NK-92 (cell line): ENCODE results near the gene RGS8.

ENCODE experiments used
- DNase-seq: peaks from one replicate; lab custom pipeline; 2025; ENCODE audit not compliant: unreplicated experiment; lab: John Stamatoyannopoulos, UW

The RGS8 gene, protein sequence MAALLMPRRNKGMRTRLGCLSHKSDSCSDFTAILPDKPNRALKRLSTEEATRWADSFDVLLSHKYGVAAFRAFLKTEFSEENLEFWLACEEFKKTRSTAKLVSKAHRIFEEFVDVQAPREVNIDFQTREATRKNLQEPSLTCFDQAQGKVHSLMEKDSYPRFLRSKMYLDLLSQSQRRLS

DNA sequence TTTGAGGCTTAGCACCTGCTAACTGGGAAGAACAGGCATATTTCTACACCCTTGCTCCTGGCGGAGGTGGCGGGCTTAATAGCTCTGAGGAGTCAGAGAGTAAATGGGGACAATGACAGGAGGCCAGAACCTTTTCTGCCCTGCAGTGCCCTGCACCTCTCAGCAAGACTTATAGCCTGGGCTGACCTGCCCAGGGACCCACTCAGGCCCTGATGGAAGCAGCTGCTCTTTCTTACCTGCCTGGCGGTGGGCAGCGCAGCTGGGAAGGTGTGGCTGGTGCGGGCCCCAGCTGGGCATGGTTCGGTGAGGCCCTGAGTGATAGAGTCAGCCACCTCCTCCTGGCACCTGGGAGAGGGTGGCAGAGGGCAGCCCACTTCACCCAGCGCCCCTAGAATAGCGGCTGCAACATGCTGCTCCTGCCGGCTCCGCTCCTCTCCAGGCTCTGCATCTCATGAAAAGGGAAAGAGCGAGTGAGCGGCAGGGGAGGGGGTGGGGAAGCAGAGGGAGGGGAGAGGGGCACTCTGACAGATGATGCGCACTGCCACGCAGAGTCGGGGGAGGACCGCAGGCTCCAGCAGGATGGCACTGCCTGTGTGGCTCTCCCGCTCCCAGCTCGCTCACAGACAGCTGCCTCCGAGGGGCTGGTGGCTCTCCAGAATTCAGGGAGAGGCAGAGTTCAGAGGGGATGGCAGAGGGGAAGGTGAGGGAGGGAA is at the start of gene RGS8:
RGS8 (minus strand) TSS at position 472 of the 713 bp plus-strand sequence. CDS start 14,938 bp downstream, outside the sequence.
- no peak for DNase-seq

DNA sequence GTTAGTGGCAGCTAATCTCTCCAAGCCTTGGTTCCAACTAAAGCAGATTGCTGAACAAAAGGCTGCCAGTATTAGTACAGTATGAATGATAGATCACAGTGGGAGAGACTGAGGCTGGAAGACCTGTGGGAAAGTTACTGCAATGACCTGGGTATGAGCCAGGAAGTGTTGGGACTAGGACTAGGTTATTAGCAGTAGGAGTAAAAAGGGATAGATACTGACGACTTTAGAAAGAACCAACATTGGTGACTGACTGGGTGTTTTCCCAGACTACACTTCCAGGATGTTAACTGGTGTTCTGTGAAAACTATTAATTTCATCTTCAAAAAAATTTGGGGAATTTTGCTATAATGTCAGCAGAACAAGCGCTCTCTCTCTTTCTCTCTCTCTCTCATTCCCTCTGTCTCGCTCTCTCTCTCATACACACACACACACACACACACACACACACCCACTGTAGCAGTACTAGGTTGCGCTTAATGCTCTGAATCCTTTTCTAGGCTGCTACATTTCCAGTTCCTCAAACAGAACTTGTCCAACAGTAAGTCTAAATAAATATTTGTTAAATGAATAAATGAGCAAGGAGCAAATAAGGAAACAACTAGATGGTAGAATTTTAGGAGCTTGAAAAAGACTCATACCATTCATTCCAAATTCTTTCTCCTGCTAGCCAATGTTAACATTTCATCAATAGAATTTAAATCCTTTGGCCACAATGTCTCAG is 47.6 kb upstream of the RGS8 start:
- no peak for DNase-seq

DNA sequence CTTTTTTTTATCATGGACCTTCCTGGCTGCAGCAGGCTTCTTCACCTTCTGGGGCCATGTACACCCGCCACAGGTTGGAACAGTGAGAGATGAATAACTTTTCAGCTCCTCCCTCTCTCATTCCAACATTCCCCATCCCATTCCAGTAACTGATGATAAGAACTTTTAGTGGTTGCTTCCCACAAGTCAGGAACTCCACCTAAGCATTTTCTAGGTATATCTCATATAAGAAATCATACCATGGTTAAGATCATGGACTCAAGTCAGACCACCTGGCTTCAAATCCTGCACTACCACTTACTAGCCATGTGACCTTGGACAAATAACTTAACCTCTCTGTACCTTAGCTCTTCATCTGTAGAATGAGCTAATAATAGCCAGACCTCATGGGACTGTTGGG is 42.5 kb upstream of the RGS8 start:
- DNase-seq, result no peak

DNA sequence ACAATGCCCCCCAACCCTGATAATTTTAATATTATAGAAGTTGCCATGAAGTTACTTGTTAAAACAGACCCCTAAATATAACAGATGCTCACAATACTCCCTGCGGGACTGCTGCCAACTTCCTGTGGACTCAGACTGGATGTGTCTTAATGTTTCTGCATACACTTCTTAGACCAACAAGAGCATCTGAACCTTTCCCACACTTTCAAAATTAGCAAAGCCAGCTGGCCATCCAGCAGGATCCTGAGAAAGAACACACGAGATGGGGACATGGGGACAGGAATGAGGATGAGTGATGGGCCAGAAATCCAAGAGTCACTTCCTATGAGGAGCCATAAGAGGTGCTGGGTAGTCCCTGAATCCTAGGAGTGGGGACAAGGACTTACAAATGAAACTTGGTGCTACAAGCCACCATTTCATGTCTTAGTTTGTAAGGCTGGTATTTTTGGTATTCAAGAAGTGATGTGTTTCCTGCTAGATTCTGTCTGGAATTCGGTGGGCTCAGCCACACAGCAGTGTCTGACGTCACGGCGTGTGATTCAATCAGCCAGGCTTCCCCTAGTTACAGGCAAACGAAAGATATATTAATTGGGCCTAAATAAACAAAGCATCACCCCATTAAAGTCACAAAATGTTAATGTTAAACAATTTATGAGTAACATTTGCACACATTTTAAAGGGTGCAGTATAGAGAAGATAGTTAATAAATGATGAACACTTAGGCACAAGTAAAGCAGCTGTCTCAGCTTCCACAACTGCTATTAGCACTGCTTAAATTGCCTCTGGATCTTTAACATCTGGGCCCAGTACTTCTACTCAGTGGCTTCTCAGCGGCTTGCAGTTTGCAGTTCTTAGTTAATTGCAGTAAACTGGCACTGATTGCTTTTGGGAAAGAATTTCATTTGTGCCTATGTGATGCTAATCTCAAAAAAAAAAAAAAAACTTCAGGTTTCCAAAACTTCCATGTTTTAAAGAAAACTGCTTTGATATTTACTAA is 41.2 kb upstream of the RGS8 start:
- DNase-seq, result no peak

DNA sequence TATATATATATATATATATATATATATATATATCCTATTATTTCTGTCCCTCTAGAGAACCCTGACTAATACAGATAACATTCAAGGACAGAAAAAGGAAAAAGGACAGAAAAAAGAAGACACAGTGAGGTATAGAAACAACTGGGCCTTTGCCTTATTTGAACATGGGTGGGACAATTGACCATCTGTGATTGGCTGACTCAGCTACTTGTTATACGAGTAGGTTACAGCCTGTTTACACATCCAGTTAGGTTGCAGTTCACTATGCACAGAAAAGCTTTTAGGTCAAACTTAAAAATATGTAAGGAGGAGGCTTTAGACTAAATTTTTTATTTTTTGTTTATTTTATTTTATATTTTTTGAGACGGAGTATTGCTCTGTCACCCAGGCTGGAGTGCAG is 39.8 kb upstream of the RGS8 start:
- no peak for DNase-seq

DNA sequence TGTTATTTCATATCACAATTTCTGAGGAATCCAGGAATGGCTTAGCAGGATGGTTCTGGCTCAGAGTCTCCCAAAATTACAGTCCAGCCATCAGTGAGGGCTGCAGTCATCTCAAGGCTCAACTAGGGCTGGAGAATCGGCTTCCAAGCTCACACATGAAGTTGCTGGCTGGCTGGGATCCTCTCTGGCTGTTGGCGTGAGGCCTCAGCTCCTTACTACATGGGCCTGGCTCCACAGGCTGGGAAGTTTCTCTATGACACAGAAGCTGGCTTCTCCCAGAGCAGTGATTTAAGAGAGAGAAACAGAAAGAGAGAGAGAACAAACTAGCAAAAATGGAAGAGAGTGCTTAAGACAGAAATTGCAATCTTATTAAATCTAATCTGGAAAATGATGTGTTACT is 38.8 kb upstream of the RGS8 start:
- no peak for DNase-seq

DNA sequence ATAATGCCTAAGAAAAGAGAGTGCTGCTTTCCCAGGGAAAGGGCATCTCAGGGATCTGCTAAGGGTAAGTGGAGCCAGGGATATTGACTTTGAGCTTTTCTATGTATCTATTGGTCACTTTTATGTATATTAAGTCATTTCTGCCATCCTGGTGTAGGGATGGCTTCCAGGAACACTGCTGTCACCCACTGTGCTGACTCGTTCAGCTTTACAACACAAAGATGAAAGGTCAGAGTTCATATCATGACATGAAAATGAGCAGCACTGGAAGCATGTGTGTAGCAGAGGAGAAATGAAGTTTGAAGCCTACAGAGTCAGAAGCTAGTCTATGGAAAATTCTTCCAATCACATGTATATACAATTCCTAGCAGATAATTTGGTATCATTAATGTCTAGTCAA is 37.1 kb upstream of the RGS8 start:
- no peak for DNase-seq

DNA sequence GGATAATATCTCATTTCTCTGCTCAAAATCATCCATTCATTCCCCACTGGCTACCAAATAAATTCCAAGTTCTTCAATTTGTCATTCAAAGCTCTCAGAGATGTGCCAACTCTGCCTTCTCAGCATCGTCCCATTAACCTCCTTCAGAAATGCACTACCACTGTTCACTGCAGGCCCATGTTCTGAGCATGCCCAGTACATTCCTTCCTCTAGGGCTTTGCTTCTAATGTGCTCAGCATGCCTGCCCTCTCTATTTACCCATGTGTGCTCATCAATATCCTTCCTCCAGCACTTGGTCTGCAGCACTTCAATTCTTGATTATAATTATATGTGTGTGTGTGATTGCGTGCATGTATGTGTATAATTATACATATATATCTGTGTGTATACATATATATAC is 36.1 kb upstream of the RGS8 start:
- no peak for DNase-seq

DNA sequence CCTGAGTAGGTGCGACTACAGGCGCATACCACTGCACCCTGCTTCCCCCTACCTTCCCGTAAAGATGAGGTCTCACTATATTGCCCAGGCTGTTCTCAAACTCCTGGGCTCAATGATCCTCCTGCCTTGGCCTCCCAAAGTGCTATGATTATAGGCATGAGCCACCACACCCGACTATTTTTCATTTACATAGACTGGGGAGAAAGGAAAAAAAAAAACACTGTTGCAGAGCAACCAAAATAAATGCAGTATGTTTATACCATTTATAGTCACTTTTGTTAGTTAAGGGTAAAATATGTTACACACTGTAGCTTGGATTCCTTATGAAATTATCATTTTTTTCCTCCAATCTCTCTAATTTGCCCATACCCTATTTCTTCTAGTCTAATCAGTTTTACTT is 35.2 kb upstream of the RGS8 start:
- no peak for DNase-seq

DNA sequence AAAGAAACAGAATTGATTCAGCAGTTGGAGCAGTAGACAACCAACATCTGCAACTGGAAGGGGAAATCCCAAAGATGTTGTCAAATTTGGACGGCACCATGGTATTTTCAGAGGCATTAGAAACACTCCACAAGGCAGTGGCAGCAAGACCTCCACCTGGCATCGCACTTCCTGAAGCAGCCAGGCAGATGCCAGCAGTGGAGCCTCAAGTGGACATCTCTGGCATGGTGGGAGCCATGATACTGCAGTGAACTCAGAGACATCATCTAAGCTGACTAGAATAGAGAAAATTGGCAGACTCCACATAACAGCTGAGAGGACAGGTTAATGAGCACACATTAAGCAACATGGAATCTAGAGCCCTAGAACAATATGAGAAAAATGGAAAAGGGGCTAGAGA is 33.9 kb upstream of the RGS8 start:
- DNase-seq, result no peak

DNA sequence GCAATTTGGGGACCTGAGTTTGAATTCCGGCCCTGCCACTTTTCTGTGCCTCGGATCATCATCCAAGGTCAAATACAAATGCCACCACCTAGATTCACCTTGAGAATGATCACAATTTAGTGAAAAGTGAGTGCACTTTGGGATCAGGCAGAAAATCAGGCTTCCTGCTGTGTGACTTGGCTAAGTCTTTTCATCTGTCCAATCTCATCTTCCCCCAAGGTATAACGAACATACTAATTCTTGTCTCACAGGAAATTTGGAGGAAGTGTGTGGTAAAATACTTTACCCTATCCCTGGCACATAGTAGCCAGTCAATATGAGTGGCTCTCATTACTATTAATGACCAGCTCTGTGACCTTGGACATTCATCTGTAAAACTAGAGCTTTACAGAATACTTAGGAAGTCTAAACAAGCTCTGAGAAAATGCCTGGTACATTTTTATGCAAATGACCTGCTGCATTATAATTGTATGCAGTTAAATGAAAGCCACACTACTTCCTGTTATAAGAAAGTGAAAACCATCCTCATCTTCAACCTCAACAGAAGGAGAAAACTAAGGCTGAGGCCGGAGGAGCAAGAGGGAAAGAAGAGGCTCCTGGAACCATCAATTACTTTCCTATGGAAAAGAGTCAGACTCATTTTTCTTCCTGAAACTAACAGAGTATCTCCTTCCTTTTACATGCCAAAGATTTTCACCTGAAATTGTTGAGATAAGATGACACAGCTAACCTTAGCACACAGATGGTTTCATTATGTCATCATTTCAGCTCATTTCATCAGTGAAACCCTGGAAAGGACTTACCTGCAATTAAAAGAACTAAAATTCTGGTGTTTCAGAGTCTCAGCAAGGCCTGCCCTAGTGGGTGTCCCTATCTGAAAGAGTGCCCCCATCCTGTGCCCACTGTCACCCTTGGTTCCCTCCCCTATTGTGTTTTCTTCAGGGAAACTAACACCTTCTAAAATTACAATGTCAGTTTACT is 32.6 kb upstream of the RGS8 start:
- DNase-seq, result no peak

DNA sequence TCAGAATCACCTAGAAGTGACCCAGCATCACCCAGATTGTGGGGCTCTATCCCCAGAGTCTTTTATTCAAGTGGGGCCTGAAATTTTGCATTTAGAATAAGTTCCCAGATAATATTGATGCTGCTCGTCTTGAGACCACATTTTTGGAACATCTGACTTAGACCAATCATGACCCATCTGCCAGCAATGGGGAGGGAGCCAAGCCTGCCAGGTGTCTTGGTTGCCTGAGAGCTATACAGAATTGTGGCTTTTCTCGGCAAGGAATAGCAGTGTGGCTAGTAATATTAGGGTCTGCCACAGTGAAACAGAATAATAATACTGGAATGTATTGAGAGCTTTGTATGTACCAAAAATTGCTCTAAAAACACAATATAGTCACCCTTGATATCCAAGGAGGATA is 31.1 kb upstream of the RGS8 start:
- no peak for DNase-seq

DNA sequence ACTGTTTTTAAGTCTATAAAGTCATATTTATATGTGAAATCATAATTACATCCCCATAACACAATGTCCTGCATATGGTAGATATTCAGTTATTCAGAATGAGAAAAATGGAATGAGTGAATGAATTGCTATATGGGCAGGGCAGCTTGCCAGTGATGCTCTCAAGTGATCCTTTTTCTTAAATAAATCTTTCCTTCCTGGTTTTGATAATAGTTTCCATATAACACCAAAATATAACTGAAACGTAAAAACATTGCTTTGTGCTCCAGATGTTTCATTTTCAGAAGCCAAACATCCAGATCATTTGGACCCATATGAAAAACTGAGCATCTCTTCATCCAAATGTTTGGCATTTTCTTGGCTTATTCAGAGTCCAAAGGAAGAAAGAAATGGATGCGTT is 30.2 kb upstream of the RGS8 start:
- no peak for DNase-seq

DNA sequence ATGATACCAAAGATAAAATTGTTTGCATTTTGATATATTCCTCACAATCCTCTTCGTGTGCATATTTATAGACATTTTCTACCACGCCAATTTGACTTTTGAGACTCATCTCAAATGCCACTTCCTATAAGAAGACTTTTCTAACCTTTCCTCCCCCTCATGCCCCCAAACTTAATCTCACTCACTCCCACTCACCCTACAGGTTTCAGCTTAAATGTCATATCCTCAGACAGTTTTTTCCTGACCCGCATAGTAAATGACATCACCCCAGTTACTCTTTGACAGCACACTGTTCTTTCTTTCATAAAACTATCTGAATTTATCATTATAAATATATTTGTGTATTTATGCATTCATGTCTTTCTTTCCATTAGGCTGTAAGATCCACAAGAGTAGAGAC is 29.6 kb upstream of the RGS8 start:
- DNase-seq, result no peak

DNA sequence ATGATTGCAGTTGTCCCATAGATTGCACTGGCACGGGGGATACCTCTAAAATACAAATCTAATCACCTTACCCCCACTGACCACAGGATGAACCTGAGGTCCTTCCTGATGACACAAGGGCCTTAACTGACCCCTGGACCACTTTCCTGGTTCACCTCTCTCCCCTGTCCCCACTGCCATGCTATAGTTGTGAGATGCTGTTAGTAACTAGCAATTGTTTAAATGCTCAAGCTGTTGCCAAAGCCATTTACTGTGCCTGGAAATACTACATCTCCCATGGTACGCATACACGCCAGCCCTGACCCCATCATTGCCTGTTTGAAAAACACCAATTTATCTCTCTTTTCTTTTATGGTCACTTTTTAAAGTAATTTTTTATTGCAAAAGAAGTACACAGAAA is 29.1 kb upstream of the RGS8 start:
- DNase-seq, result no peak

DNA sequence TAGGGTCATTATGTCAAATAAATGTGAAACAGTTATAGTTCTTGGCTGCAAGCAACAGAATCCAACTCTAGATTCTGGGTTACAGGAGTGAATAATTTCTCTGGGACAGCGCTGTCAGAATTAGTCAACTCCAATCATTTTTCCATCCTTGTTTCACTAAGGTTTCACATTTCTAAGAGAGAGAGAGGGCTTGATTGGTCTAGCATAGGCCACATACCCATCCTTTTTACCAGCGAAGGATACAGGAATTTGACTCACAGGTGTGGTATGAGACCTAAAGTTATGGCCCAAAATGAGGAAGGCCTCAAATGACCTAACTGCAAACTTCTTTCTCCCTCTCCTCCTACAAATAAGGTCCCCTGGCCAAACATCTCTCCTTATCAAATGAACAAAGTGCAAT is 25.5 kb upstream of the RGS8 start:
- no peak for DNase-seq

DNA sequence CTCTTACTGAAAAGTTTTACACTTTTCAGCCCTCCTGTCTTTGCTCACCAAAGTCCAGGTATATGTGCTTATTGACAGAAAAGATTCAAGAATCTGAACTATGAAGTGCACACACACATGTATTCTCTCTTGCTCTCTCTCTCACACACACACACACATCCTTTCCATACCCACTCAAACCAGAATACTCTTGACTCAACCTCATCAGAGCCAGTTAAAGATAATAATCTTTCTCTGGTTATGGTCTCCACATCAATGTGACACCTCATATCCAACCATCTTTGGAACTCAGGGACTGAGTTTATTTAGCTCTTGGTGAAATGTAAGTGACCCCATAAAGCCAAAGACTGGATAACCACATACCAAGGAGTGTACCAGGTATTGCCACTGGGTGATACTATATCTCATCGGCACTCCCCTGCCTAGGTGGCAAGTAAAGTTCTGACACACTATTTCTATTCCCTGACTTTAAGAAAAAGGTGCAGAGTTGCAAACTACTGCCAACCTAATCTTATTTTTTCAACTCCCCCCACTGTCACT is 24.9 kb upstream of the RGS8 start:
- DNase-seq, result no peak

DNA sequence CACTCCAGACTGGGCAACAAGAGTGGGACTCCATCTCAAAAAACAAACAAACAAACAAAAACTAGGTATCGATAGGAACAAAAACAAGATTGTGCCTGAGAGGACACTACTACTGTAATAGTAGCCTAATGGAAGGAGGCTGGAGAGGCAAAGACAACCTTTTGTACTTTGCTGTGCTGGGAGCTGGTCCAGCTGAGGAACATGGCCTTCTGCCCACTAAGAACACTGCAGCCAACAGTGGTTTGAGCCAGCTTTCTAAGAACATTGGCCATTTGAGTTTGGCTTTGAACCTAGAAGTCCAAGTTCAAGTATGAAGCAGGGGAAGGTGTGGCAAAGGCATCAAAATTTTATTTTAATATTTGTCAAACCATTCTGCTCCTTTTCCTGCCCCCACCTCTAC is 22.7 kb upstream of the RGS8 start:
- no peak for DNase-seq

DNA sequence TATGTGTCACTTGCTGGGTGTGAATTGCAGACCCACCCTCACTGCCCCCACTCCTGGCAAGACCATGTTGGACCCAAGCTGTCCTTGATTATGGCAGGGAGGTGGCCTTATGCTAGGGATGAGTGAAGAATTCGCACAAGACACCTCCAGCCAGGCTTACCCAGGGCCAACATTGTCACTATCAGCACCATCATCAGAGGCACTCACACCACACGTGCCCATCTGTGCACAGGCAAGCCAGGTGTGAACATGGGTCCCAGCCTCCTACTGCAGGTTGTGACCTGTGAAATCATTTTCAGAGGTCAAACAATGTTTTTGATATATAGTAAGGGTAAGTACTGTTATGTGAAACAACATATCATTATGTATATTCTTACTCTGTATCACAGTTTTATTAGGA is 20.3 kb upstream of the RGS8 start:
- DNase-seq, result no peak

DNA sequence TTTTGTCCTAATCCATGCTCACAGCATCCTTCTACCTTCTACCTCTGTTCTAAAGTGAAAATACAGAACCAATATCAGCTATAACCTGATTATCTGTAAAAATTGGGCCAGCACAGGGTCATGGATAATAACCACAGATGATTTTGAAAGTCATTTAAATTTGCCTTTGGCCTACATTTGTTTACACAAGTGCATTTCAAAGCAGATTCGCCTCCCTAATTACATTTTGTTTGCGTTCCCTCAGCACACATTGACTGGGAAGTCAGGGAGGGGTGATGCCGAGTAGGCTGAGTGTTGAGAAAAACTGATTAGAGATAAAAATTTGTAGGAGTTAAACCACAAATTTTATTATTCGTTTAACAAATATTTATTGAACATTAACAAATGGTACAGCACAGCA is 19.2 kb upstream of the RGS8 start:
- DNase-seq, result no peak
